Measurements from ENCODE around the gene TUT7. TPM values are rescaled to one million over a fixed set of nuclear protein-coding genes. Genes with fewer than 3 reads are reported as not detected.

The TUT7 gene
- total and polyA plus RNA-seq, 10 of the 15 experiments (the other 5 are each of a cell fraction or from before 2014, with no cell fraction given), result 10.0 to 49.8 (median 30.4) TPM

- Histone ChIP-seq H2AFZ (ENCODE audit: control insufficient read depth, low read depth, low read length) (no peak overlapping the region), H3K79me2 (ENCODE audit: control insufficient read depth, insufficient read depth, low read length) (peaks cover 35% of the 10 kb centered on the region), H3K9me3 (replicated peaks; ENCODE audit: control insufficient read depth, insufficient read depth, low read length) (no peaks in the 10 kb centered on the region), H3K4me3 (no peak overlapping the region), H3K4me2 (ENCODE audit: control insufficient read depth, insufficient read depth) (no peak overlapping the region), H3K27me3 (replicated peaks in 1 of 2; ENCODE audit: control insufficient read depth in 2 of 2, insufficient read depth in 2 of 2, low read length in 1 of 2) (no peaks in the 10 kb centered on the region), H3K27ac (ENCODE audit: control insufficient read depth, insufficient read depth) (no peak overlapping the region), H4K20me1 (ENCODE audit: control insufficient read depth, insufficient read depth) (no peaks in the 10 kb centered on the region), H3K9ac (ENCODE audit: control insufficient read depth, insufficient read depth, low read length) (no peak overlapping the region), H3K36me3 (ENCODE audit: control insufficient read depth in 2 of 2, insufficient read depth in 2 of 2, low read length in 1 of 2) (no peaks in the 10 kb centered on the region; a peak in 1 of 4 replicates), H3K4me1 (ENCODE audit: control insufficient read depth, insufficient read depth, low read length) (no peaks in the 10 kb centered on the region; the same call in 1 of the 2 replicates)
- no peak for DNase-seq (ENCODE audit: low read depth, low spot score)
- RAD21 ChIA-PET (ENCODE audit: unreplicated experiment), result no interaction called here
- no TSS peak for BruUV-seq (replicated peaks)
- CTCF ChIA-PET, result interaction anchor here (0.6 kb wide), 1 partner anchor 16 kb away, joined by 3 read pairs; no protein-coding TSS in a partner anchor
- no peak for TF ChIP-seq POLR2AphosphoS2 (IDR thresholded peaks at IDR 0.05; ENCODE audit: low read depth, low read length)
- TF ChIP-seq HCFC1 (IDR thresholded peaks at IDR 0.05; ENCODE audit: low read length), result no peak
- no peak for TF ChIP-seq KLF5 (IDR thresholded peaks at IDR 0.05; ENCODE audit: partially characterized antibody)
- TF ChIP-seq RFX5 (IDR thresholded peaks at IDR 0.05; ENCODE audit: low read depth, low read length), result no peak
- no peak for TF ChIP-seq MTA2 (IDR thresholded peaks at IDR 0.05; ENCODE audit: low read depth)
- TF ChIP-seq SUPT20H (IDR thresholded peaks at IDR 0.05; ENCODE audit: borderline replicate concordance, control insufficient read depth, low read depth, low read length), result no peak
- TF ChIP-seq ZSCAN29 (IDR thresholded peaks at IDR 0.05), result no peak
- TF ChIP-seq ZNF384 (IDR thresholded peaks at IDR 0.05; ENCODE audit: borderline replicate concordance, low read depth, low read length), result no peak
- TF ChIP-seq ZNF207 (IDR thresholded peaks at IDR 0.05; ENCODE audit: borderline replicate concordance), result no peak
- no peak for TF ChIP-seq SREBF1 (IDR thresholded peaks at IDR 0.05; ENCODE audit: low read length)
- TF ChIP-seq MYC (IDR thresholded peaks at IDR 0.05; ENCODE audit: insufficient read depth, insufficient read length, insufficient replicate concordance, low read length, severe bottlenecking), result no peak
- TF ChIP-seq YY1 (IDR thresholded peaks at IDR 0.05; ENCODE audit: low read depth, low read length), result no peak
- 81% methylated on average over 4 of the region's 4 CpGs for WGBS (ENCODE audit: insufficient coverage, insufficient replicate concordance, low lambda C conversion rate, missing lambda C conversion rate)
- no peak for FAIRE-seq
- intact Hi-C loops (cut with micrococcal nuclease; ENCODE audit: unreplicated experiment), result loop anchor here (10.0 kb wide), 1 partner anchor 1149 kb away; no protein-coding TSS in a partner anchor
- no peak for ATAC-seq
- in situ Hi-C loops (cut with MboI), result no loop called here
- SMC1A ChIA-PET (ENCODE audit: uncharacterized antibody, unreplicated experiment), result no interaction called here
- POLR2A ChIA-PET, result no interaction called here
Observed at GRCh38 chr9:86355814-86356213, 1.6 kb upstream of the TUT7 start.
